Lower leg skin (tissue), 3 donors: Measurements from ENCODE around the gene PRRG4.

Experiments used
- POLR2A ChIP-seq, 2 donors: fragments of 450-650 bp; IDR thresholded peaks; one replicate each; pipeline ENCODE4 v1.6.1; 2016 to 2017; ENCODE audit warnings: antibody characterized with exemption in 2 of 2, mild to moderate bottlenecking in 1 of 2, moderate library complexity in 1 of 2
- TF ChIP-seq, protein P1 (sequence below), 3 donors: fragments of 450-650 bp; IDR thresholded peaks; one replicate each; pipeline ENCODE4 v1.5.1; 2016; ENCODE audit warnings: antibody characterized with exemption in 3 of 3, mild to moderate bottlenecking in 3 of 3, moderate library complexity in 2 of 3

DNA sequence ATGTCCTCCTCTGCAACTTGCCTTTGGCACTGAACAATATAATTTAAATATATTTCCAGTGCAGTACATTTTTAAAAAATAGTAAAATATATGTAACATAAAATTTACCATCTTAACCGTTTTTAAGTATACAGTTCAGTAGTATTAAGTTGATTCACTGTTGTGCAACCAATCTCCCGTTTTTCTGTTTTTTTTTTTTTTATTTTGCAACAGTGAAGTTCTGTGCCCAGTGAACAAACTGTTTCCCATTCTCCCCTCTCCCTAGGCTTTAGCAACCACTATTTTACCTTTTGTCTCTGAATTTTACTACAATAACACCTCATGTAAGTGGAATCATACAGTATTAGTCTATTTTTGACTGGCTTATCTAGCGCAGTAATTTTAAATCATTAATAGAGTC lies 13.8 kb downstream of the PRRG4 start:
- TF ChIP-seq POLR2A (IDR thresholded peaks at IDR 0.05), result no peak
- TF ChIP-seq, protein P1, sequence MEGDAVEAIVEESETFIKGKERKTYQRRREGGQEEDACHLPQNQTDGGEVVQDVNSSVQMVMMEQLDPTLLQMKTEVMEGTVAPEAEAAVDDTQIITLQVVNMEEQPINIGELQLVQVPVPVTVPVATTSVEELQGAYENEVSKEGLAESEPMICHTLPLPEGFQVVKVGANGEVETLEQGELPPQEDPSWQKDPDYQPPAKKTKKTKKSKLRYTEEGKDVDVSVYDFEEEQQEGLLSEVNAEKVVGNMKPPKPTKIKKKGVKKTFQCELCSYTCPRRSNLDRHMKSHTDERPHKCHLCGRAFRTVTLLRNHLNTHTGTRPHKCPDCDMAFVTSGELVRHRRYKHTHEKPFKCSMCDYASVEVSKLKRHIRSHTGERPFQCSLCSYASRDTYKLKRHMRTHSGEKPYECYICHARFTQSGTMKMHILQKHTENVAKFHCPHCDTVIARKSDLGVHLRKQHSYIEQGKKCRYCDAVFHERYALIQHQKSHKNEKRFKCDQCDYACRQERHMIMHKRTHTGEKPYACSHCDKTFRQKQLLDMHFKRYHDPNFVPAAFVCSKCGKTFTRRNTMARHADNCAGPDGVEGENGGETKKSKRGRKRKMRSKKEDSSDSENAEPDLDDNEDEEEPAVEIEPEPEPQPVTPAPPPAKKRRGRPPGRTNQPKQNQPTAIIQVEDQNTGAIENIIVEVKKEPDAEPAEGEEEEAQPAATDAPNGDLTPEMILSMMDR (IDR thresholded peaks at IDR 0.05), result no peak
